Spleen (tissue), 7 donors: ENCODE results near the gene MEGF6.

Experiments
- CTCF ChIP-seq, 11 experiments: fragments of 200-600 bp in 7 of 11; fragments of 450-650 bp in 4 of 11; sonication (generic) in 4 of 11; IDR thresholded peaks in 8 of 11; conservative IDR thresholded peaks in 3 of 11; 1 replicate in 7 of 11; 2 replicates in 4 of 11; pipeline versions ENCODE4 v1.4.0 to v1.8.0; 2016 to 2021; ENCODE audit warnings: antibody characterized with exemption in 11 of 11, inconsistent platforms in 4 of 11, mild to moderate bottlenecking in 1 of 11
- POLR2A ChIP-seq, 3 donors: fragments of 450-650 bp; IDR thresholded peaks; one replicate each; pipeline ENCODE4 v1.5.1; 2017; ENCODE audit warnings: antibody characterized with exemption in 3 of 3, mild to moderate bottlenecking in 1 of 3
- POLR2AphosphoS5 ChIP-seq, 3 donors: sonication (generic); formaldehyde crosslinking; IDR thresholded peaks; one replicate each; pipeline ENCODE4 v1.5.1; 2017; ENCODE audit warnings: antibody characterized with exemption in 3 of 3
- donor health status: DM: no; HTN: no; CAD: no; lungs with moderate emphysema.
- donor health status: DM: no; HTN: no; CAD: no.
- donor health status: DM: no; HTN: no; CAD: no.

DNA sequence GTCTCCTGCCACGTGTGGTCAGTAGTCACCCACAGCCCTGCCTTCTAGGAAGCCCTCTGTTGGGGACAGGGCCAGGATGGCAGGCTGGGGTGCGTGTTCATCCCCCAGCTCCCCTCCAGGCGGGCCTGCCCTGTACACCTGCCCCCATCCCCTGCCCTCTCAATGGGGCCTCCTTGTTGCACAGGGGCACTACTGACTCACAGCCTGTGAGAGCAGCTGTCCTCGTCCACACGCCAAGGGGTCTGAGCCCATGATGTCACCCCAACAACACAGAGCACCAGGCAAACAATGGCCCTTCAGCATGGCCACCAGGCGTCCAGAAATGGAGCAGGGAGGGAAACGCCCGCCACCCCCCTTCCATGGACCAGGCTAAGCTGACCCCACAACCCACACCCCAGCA, 92.6 kb downstream of the MEGF6 start:
- TF ChIP-seq CTCF (IDR thresholded peaks at IDR 0.05 in 8 of 11, conservative IDR thresholded peaks at IDR 0.05 in 3 of 11), result no peak
- TF ChIP-seq POLR2A (IDR thresholded peaks at IDR 0.05), result no peak
- no peak for TF ChIP-seq POLR2AphosphoS5 (IDR thresholded peaks at IDR 0.05)
